Adrenal gland (tissue), 12 donors: Measurements from ENCODE around the gene HPS3. TPM values are rescaled to one million over a fixed set of nuclear protein-coding genes. Genes with fewer than 3 reads are reported as not detected.

Experiments used
- DNase-seq, 7 donors: peaks; one replicate each; pipeline ENCODE4 v3.0.0-alpha.2; 2019 to 2020
- H3K27ac ChIP-seq, 5 donors: fragments of 200-600 bp; sonication (generic) in 4 of 5; 1 replicate in 3 of 5; 2 replicates in 2 of 5; pipeline versions ENCODE4 v1.5.1 to v1.8.0; 2016 to 2020; ENCODE audit warnings: mild to moderate bottlenecking in 1 of 5
- H3K27me3 ChIP-seq: fragments of 200-600 bp; 2 replicates; pipeline ENCODE4 v1.8.0; 2021
- H3K36me3 ChIP-seq, 2 donors: fragments of 200-600 bp; replicated peaks in 1 of 2; 1 replicate in 1 of 2; 2 replicates in 1 of 2; pipeline versions ENCODE4 v1.5.1 to v1.8.0; 2018 to 2022
- H3K4me1 ChIP-seq, 2 donors: fragments of 200-600 bp; replicated peaks in 1 of 2; 1 replicate in 1 of 2; 2 replicates in 1 of 2; pipeline versions ENCODE4 v1.5.1 to v1.8.0; 2018 to 2021
- H3K4me3 ChIP-seq, 4 donors: fragments of 200-600 bp; sonication (generic) in 3 of 4; one replicate each; pipeline ENCODE4 v1.5.1; 2016 to 2018
- H3K9me3 ChIP-seq, 3 donors: fragments of 200-600 bp; sonication (generic) in 1 of 3; replicated peaks in 1 of 3; 1 replicate in 2 of 3; 2 replicates in 1 of 3; pipeline versions ENCODE4 v1.5.1 to v1.8.0; 2016 to 2021
- CTCF ChIP-seq, 6 experiments: fragments of 450-650 bp in 4 of 6; fragments of 200-600 bp in 2 of 6; sonication (generic) in 1 of 6; IDR thresholded peaks; 1 replicate in 5 of 6; 2 replicates in 1 of 6; pipeline versions ENCODE4 v1.5.1 to v1.8.0; 2016 to 2021; ENCODE audit warnings: antibody characterized with exemption in 6 of 6, mild to moderate bottlenecking in 2 of 6, moderate library complexity in 1 of 6
- POLR2A ChIP-seq, 2 donors: fragments of 450-650 bp; IDR thresholded peaks; one replicate each; pipeline ENCODE4 v1.6.1; 2017; ENCODE audit warnings: antibody characterized with exemption in 2 of 2, mild to moderate bottlenecking in 2 of 2, moderate library complexity in 1 of 2
- WGBS, 4 donors: extraction: QIAGEN DNeasy Blood & Tissue Kit in 2 of 4; methylation state at CpG; one replicate each; pipeline versions ENCODE4 v1.1.5 to v1.1.7; 2013 to 2017; 5-methylcytosine and 5-hydroxymethylcytosine counted together
- intact Hi-C, 2 donors: fragments of 100-400 bp; cut with DNase I; formaldehyde crosslinking; loops; one replicate each; pipeline versions ENCODE4 v1.14.1 to v1.15.0; 2022 to 2023
- polyA plus RNA-seq, 3 donors: library from polyadenylated mRNA; stranded (reverse); fragments of 200-250 nt in 2 of 3; fragments of 350-450 nt in 1 of 3; fragmentation: Illumina TruSeq in 1 of 3; extraction: RNeasy Lipid Tissue Mini Kit (QIAGEN cat#74804) in 1 of 3; gene quantifications; one replicate each; pipeline ENCODE4 v1.2.3, GENCODE V29; 2013 to 2014
- total RNA-seq, 9 donors: library from RNA; depleted of rRNA in 4 of 9; stranded (reverse); fragments of >200 nt in 4 of 9; fragments of 120-200 nt in 1 of 9; fragmentation: NEBNext Ultra II Directional in 1 of 9; extraction: Animal tissue kit (Norgen Biotek cat#: 25700) in 1 of 9; gene quantifications; one replicate each; pipeline versions ENCODE4 v1.1.0 to v1.2.4, GENCODE V29; 2013 to 2023
- donor health status: healthy with polysubstance abuse.
- donor health status: Bipolar disorder and iron deficiency.
- donor health status: DM: yes; HTN: yes; CAD: no.
- donor health status: DM: no; HTN: no; CAD: no.
- donor health status: DM: no; HTN: no; CAD: no.
- donor health status: DM: yes; HTN: yes; CAD: no.

The HPS3 gene
- total and polyA plus RNA-seq, 12 donors, result 6.7 to 38.2 (median 28.9) TPM

GRCh38 chr3:149089395-149089794, 40.0 kb upstream of the HPS3 start:
- no peak overlapping the region for H3K27ac ChIP-seq
- H3K4me3 ChIP-seq, result no peak overlapping the region
- WGBS, 4 donors, result 65 to 77% (median 72%) methylated on average over 3 of the region's 3 CpGs
- H3K9me3 ChIP-seq, result no peaks in the 10 kb centered on the region
- intact Hi-C loops, result no loop called here
- no peak for DNase-seq
- H3K4me1 ChIP-seq, result peaks cover 4 to 16% of the 10 kb centered on the region in 2 donors
- no peaks in the 10 kb centered on the region for H3K27me3 ChIP-seq
- TF ChIP-seq CTCF (IDR thresholded peaks at IDR 0.05) (no peak), POLR2A (IDR thresholded peaks at IDR 0.05) (no peak)
- no peaks in the 10 kb centered on the region for H3K36me3 ChIP-seq

GRCh38 chr3:149090461-149090860, 39.0 kb upstream of the HPS3 start:
- Histone ChIP-seq H3K4me3 (no peak overlapping the region), H3K27ac (no peak overlapping the region), H3K27me3 (no peaks in the 10 kb centered on the region), H3K36me3 (no peaks in the 10 kb centered on the region), H3K4me1 (peaks cover under 1 to 7% of the 10 kb centered on the region in 2 donors), H3K9me3 (no peaks in the 10 kb centered on the region)
- no peak for DNase-seq
- TF ChIP-seq POLR2A (IDR thresholded peaks at IDR 0.05), result no peak
- TF ChIP-seq CTCF (IDR thresholded peaks at IDR 0.05), result no peak
- 88 to 100% (median 95%) methylated on average over 1 of the region's 1 CpG for WGBS, 4 donors
- intact Hi-C loops, result no loop called here

GRCh38 chr3:149090907-149091306, 38.5 kb upstream of the HPS3 start:
- no peak for TF ChIP-seq POLR2A (IDR thresholded peaks at IDR 0.05)
- TF ChIP-seq CTCF (IDR thresholded peaks at IDR 0.05), result no peak
- DNase-seq, result no peak
- Histone ChIP-seq H3K9me3 (no peaks in the 10 kb centered on the region), H3K36me3 (no peaks in the 10 kb centered on the region), H3K27ac (no peak overlapping the region), H3K4me1 (peaks cover 0 to 6% of the 10 kb centered on the region in 2 donors), H3K4me3 (no peak overlapping the region), H3K27me3 (no peaks in the 10 kb centered on the region)
- intact Hi-C loops, result no loop called here
- WGBS, 4 donors, result 86 to 91% (median 88%) methylated on average over 3 of the region's 3 CpGs

GRCh38 chr3:149091983-149092382, 37.5 kb upstream of the HPS3 start:
- no peak for TF ChIP-seq POLR2A (IDR thresholded peaks at IDR 0.05)
- no peak for TF ChIP-seq CTCF (IDR thresholded peaks at IDR 0.05)
- H3K4me3 ChIP-seq, result no peak overlapping the region
- 69 to 85% (median 75%) methylated on average over 4 of the region's 4 CpGs for WGBS, 4 donors
- intact Hi-C loops, result no loop called here
- H3K27ac ChIP-seq, result no peak overlapping the region
- no peak for DNase-seq
- H3K27me3 ChIP-seq, result no peaks in the 10 kb centered on the region
- H3K36me3 ChIP-seq, result no peaks in the 10 kb centered on the region
- no peaks in the 10 kb centered on the region for H3K9me3 ChIP-seq
- peaks cover 0 to 2% of the 10 kb centered on the region in 2 donors for H3K4me1 ChIP-seq
